OCI-LY7 (cell line): ENCODE results near the gene MLYCD.

Source experiments
- CTCF ChIP-seq: fragments of 200-600 bp; sonication (generic); conservative IDR thresholded peaks from 2 replicates; pipeline ENCODE4 v1.5.1; 2014; ENCODE audit warnings: mild to moderate bottlenecking, antibody characterized with exemption, low read length, moderate library complexity, mixed read lengths
- EZH2phosphoT487 ChIP-seq: fragments of 200-600 bp; sonication (generic); IDR thresholded peaks from 2 replicates; pipeline ENCODE4 v1.6.1; 2018; ENCODE audit warnings: low read depth, borderline replicate concordance, mild to moderate bottlenecking, mixed run types, antibody characterized with exemption, low read length, moderate library complexity, mixed read lengths

DNA sequence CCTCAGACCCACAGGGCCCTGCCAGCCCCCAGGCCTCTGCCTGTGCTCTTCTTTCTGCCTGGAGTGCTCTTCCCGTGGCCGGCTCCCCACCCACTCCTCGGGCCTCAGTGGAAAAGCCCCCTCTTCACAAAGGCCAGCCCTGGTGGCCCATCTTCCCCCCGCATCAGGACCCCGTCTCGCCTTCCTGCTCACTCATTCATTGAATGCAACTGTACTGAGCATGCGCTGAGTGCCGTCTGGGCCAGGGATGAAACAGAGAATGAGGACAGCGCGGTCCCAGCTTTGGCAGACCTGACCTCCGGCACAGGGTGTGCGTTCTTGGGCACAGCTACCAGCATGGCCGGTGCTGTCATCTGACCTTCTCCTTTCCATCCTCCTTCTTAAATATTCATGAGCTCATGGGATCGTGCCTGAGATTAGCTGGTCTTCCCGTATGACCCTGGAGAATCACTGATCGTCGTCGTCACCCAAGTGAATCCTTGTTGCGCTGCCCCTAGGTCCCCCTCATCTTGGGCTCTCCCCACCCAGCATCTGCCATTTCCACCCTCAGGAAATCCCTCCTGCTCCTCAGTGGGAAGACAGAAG is 37.8 kb downstream of the MLYCD start:
- no peak for TF ChIP-seq CTCF
- TF ChIP-seq EZH2phosphoT487 = no peak
